Fibroblast of skin of left biceps (primary cell): ENCODE results near the gene CLRN2.
A peak's percentile ranks its signal among the peaks of the same experiment; 100 is the strongest.

Experiments used
- DNase-seq, 2 experiments: peaks; one replicate each; pipeline ENCODE4 v3.0.0-alpha.2; 2013; ENCODE audit warnings: low read depth in 2 of 2

Gene CLRN2

DNA sequence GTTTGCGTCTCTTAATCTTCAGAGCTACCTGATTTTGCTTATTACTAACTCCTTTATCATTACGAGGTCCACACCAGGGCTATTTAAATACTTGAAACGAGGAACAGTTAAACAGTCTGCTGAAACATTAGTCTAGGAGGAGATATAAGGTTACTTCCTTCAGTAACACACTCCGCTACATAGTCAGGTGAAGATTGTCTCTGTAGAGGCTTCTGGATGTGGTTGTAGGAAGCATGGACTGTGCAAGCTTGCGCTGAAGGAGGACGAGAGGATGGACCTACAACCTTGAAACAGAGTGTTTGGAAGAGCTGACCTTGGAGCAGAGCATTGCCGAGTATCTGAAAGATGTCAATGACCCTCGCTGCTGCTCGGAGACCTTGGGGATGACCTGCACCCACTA is at the start of gene CLRN2:
TSS of gene CLRN2 (plus strand) at position 301 of the 400 bp plus-strand sequence. CDS start 102 bp downstream, outside the sequence.
- no peak for DNase-seq

DNA sequence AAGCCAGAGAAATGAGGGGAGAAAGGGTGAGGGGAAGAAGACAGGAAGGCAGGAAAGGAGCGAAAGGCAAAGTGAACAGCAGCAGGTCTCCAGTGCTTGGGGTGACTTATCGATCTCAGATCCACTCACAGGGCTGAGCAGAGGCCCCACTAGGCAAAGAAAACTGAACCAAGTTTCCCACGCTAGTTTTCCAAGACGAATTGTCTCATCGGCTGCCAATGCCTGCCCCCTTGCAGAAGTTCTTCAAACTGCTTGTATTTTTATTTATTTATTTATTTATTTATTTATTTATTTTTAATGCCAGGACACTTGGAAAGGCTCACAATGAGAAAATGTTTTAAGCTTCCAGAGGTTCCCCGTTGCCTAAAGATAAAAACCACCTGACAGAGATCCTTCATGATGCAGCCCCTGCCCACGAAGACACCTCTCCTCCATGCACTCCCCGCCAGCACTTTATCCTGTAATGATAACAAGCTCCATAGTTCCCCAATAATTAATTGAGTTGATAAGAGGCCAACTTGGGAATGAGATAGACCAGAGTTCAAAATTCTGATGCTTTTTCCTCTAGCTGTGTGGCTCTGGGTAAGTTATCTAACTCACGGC is 46.2 kb upstream of the CLRN2 start:
- DNase-seq: no peak

DNA sequence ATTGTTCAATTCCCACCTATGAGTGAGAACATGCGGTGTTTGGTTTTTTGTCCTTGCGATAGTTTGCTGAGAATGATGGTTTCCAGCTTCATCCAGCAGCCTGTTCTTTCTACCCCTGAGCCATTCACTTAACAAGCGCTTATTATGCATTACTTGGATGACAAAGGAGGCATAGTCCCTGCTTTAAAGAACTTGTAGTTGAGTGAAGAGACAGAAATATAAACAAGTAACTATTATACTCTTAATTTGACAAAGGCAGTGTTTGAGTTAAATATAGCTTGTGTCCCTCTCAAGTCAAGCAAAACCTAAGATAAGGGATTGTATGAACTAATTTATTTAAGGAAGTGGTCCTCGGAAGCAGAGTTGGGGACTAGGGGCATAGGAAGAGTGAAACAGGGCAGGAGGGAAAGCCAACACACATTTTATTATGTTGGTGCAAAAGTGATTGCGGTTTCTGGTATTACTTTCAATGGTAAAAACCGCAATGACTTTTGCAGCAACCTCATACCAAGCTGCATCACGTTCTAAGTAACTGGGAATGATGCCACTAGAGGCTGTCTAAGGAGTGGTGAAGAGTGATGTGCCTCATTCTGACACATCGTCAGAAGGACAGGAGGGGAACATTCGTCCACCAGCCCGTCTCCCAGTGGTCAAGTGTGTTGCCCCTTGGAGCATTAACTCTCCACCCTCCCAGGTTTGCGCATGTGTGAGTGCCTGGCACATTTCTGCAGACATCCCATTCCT is 44.9 kb upstream of the CLRN2 start:
- DNase-seq: no peak

DNA sequence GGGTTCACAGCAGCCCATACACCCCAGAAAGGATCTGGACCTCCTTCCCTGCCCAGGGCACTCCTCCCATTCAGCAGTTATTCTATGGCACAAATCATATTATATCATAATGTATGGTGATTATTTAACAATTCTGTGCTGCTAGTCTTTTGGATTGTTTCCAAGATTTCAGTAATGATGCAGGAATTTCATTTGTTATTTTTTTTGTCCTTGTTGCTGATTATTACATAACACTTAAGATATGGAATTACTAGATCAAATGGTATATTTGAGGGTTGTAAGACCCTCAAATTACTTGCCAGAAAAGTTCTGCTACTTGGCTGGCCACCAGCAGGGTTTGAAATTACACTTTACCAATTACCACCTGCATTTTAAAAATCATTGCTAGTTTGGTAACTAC is 39.5 kb upstream of the CLRN2 start:
- peak; percentile 17 to 26 for DNase-seq

DNA sequence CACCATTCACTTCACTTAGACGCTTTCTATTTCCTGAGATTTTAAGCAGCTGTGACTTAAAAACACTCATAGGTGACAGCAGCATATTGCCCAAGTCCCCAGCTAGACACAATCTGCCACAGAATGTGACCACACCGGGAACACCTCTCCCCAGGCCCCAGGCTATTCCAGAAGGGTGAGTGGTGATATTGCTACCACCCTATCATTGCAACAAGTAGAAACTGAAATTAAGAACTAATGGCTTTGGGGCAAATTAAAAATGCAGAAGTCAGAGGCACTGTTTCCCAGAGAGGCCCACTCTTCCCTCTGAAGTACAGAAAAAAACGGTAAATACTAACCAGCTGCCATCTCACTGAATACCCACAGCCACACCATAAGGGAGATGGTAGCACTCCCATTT is 38.1 kb upstream of the CLRN2 start:
- DNase-seq: no peak

GRCh38 chr4:17477774-17478472 is 37.0 kb upstream of the CLRN2 start:
- DNase-seq: no peak

GRCh38 chr4:17480210-17480927 is 34.6 kb upstream of the CLRN2 start:
- DNase-seq: no peak

DNA sequence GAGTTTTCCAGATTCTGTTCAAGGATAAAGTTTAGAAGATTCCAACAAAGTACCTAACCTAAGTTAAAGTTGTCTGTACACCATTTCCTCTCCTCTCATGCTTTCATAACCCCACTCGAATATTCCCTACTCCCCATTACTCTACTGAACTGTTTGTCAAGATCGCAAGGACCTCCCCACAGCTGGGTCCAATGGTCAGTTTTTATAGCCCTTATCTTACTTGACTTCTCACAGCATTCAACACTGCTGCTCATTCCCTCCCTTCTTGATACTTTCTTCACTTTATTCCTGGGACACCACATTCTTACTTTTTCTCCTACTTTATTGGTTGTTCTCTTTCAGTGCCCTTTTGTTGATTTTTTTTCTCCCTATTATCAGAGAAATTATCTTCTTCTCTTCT is 34.0 kb upstream of the CLRN2 start:
- no peak for DNase-seq

DNA sequence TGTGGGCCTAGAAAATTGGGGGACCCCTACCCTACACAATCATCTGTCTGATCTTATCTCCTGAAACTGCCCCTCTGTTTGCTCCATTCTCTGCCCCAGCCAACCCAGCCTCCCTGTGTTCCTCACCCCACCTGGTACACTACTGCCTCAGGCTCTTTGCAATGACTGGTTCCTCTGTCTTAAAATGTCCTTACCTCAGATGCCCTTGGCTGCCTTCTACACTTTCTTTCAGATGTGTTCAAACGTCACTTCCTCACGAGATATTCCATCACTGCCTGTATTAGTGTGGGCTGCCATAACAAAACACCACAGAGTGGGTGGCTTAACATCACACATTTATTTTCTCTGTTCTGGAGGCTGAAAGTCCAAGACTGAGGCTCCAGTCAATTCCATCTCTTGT is 32.2 kb upstream of the CLRN2 start:
- no peak for DNase-seq

DNA sequence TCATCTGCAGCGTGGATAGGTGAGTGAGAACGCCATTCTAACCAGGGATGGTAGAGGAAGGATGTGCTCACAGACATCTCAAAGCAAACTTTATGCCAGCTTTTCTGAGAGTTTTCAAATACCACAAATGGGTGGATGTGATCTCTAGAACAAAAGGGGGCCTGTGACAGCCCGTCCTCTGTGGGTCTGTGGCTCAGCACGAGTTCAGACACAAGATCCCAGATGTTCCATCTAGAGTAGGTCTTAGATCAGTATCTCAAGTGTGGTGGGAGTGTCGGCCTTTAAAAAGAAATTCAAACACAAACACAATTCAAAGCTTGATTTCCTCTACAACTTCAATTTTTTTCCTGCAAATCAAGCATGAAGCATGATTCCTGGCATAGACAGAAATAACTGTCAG is 25.8 kb upstream of the CLRN2 start:
- no peak for DNase-seq

GRCh38 chr4:17489721-17490120 is 25.2 kb upstream of the CLRN2 start:
- no peak for DNase-seq

DNA sequence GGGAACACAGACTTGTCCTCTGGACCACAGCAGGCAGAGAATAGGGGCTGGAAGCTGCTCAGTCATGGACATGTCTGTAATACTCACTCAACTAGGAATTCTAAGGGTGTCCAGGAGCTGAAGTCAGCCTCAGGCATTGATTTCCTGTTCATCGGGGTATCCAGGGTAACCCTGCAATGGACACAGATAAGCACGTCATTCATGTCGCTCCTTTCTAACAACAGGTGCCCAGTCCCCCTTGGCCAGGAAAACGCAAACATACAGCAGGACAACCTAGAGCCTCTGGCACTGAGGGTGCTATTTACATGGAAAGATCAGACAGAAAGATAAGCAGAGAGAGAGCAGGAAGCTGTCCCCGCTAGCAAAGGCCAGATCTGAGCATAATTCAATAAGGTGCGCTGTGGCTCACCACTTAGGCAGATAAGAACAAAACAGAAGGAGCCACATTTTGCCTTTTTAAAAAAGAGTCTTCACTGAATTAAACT is 24.3 kb upstream of the CLRN2 start:
- DNase-seq: no peak

DNA sequence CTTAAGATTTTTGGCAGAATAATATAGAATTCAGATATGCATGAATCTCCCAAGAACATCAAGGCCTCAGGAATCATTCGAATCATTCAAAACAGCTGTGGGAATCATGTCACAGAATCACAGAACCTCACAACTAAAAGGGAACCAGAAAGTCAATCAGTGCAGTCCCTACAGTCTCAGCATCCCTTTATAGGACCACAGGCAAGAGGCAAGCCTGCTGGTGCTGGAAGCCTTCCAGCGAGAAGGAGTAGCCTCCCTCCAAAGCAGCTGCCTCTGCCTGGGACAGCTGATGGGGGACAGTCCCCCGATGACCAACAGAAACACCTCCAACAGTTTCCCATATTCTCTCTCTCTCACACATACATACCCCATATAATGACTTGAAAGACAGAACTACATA is 23.8 kb upstream of the CLRN2 start:
- no peak for DNase-seq

GRCh38 chr4:17492058-17492741 is 22.8 kb upstream of the CLRN2 start:
- no peak for DNase-seq

GRCh38 chr4:17492876-17493275 is 22.1 kb upstream of the CLRN2 start:
- no peak for DNase-seq

- no peak for DNase-seq
Measured at GRCh38 chr4:17493619-17494018, 21.3 kb upstream of the CLRN2 start.

- peak in 1 of 2 experiments; percentile 19 for DNase-seq
Measured at GRCh38 chr4:17494258-17495190, 20.4 kb upstream of the CLRN2 start.

GRCh38 chr4:17497890-17498523 is 17.0 kb upstream of the CLRN2 start:
- DNase-seq: no peak

DNA sequence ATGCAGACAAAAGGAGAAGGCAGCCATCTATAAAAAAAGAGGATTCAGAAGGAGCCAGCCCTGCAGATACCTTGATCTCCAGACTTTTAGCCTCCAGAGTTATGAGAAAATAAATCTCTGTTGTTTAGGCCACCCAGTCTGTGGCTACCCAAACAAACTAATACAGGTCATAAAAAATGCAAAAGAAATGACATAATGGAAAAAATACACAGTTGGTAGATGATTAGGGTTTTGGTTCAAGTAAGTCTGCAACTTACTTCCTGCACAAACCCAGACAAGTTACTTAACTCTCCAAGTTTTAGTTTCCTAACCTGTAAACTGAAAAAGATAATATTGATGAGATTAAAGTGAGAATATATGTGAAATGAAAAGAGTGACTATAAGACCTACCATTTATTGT is 14.4 kb upstream of the CLRN2 start:
- no peak for DNase-seq

DNA sequence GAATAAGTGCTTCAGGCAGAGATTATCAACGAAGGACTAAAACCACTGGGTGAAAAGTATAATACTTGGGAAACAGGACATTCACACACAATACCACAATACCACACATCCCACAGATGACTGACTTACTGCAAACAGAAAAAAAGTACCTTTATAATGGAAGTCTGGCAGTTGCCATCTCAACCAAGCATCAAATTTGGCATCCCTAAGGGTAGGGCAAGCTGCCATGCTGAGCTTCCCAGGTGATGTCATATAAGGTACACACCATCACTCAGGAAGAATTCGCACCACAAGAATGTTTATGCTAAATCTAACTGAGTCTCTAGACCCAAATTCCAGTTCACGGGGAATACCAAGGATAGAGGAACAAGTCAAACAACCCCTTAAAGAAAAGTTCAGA is 12.2 kb upstream of the CLRN2 start:
- no peak for DNase-seq
